DOHH2 (cell line): Measurements from ENCODE around the gene GRK7.

ENCODE experiments used
- H3F3A ChIP-seq: fragments of 200-600 bp; sonication (generic), shearing (Covaris generic); 2 replicates; pipeline ENCODE4 v1.6.0; 2016; ENCODE audit warnings: antibody characterized with exemption, mild to moderate bottlenecking; ENCODE audit not compliant: control insufficient read depth, insufficient read depth
- H3K27ac ChIP-seq: fragments of 200-600 bp; sonication (generic); 2 replicates; pipeline ENCODE4 v1.5.1; 2014; ENCODE audit warnings: low read depth, mild to moderate bottlenecking, low read length, moderate library complexity
- H3K27me3 ChIP-seq: fragments of 200-600 bp; sonication (generic); 2 replicates; pipeline ENCODE4 v1.6.1; 2014; ENCODE audit warnings: mild to moderate bottlenecking, low read length, mixed read lengths; ENCODE audit not compliant: control insufficient read depth
- H3K36me3 ChIP-seq: fragments of 200-600 bp; sonication (generic); 2 replicates; pipeline ENCODE4 v1.6.1; 2014; ENCODE audit warnings: mild to moderate bottlenecking, low read length, moderate library complexity, mixed read lengths; ENCODE audit not compliant: control insufficient read depth
- H3K4me1 ChIP-seq: fragments of 200-600 bp; sonication (generic); 2 replicates; pipeline ENCODE4 v1.6.1; 2014; ENCODE audit warnings: mild to moderate bottlenecking, low read length, mixed read lengths; ENCODE audit not compliant: control insufficient read depth
- H3K4me2 ChIP-seq: fragments of 200-600 bp; sonication (generic); 2 replicates; pipeline ENCODE4 v1.6.0; 2014; ENCODE audit warnings: mild to moderate bottlenecking, low read length, moderate library complexity
- H3K4me3 ChIP-seq: fragments of 200-600 bp; sonication (generic); 2 replicates; pipeline ENCODE4 v1.5.1; 2014; ENCODE audit warnings: mild to moderate bottlenecking, low read length, mixed read lengths
- H3K79me2 ChIP-seq: fragments of 200-600 bp; sonication (generic); 2 replicates; pipeline ENCODE4 v1.6.1; 2014; ENCODE audit warnings: mild to moderate bottlenecking, low read length, mixed read lengths; ENCODE audit not compliant: control insufficient read depth
- H3K9me2 ChIP-seq: fragments of 200-600 bp; sonication (generic); replicated peaks from 2 replicates; pipeline ENCODE4 v1.6.1; 2014; ENCODE audit warnings: mild to moderate bottlenecking, low read length, mixed read lengths; ENCODE audit not compliant: control insufficient read depth
- H3K9me3 ChIP-seq: fragments of 200-600 bp; sonication (generic); 2 replicates; pipeline ENCODE4 v1.6.1; 2014; ENCODE audit warnings: antibody characterized with exemption, low read length, mixed read lengths; ENCODE audit not compliant: control insufficient read depth, insufficient read depth
- H4K20me1 ChIP-seq: fragments of 200-600 bp; sonication (generic); 2 replicates; pipeline ENCODE4 v1.6.0; 2014; ENCODE audit warnings: low read depth, mild to moderate bottlenecking, antibody characterized with exemption, low read length, moderate library complexity; ENCODE audit not compliant: control insufficient read depth, insufficient read depth
- CTCF ChIP-seq: fragments of 200-600 bp; sonication (generic); IDR thresholded peaks from one replicate; pipeline ENCODE4 v1.5.1; 2014; ENCODE audit warnings: antibody characterized with exemption, mild to moderate bottlenecking, low read depth, low read length; ENCODE audit not compliant: poor library complexity, severe bottlenecking
- EZH2phosphoT487 ChIP-seq: fragments of 200-600 bp; sonication (generic); IDR thresholded peaks from 2 replicates; pipeline ENCODE4 v1.6.1; 2017; ENCODE audit warnings: borderline replicate concordance, mild to moderate bottlenecking, antibody characterized with exemption, low read length, moderate library complexity, mixed read lengths

The GRK7 gene

DNA sequence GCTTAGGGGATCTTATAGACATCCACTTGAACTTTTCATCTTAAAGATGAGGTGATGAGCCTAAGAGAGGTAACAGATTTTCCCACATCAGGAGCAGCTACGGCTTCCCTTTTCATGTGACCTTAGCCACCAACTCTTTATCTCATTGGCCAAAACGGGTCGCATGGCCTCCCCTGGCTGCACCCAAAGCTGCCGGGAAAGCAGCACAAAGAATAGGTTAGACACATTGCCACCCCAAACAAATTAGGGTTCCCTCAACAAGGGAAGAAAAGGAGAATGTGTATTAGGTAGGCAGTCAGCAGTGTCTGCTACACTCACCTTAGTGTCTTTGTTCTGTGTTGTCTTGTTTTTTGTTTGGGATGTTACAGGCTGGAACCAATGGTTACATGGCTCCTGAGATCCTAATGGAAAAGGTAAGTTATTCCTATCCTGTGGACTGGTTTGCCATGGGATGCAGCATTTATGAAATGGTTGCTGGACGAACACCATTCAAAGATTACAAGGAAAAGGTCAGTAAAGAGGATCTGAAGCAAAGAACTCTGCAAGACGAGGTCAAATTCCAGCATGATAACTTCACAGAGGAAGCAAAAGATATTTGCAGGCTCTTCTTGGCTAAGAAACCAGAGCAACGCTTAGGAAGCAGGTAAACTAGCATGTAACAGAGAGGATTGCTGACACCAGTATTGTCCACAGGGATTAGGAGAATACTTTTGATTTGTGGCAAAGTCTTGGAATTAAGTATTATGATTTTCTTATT lies 44.2 kb downstream of the GRK7 start:
- TF ChIP-seq CTCF (no peak), EZH2phosphoT487 (no peak)
- no peak overlapping the region for H3K27ac ChIP-seq

DNA sequence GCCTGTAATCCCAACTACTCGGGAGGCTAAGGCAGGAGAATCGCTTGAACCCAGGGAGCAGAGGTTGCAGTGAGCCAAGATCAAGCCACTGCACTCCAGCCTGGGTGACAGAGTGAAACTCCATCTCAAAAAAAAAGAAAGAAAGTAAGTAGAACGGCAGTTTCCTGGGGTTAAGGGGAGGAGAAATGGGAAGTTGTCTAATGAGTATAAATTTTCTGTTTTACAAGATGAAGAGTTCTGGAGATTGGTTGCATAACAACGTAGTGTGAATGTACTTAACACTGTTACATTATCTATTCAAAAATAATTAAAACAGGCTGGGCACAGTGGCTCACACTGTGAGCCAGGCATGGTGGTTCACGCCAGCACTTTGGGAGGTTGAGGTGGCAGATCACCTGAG lies 45.4 kb downstream of the GRK7 start:
- Histone ChIP-seq H3K4me2 (no peak overlapping the region), H3K79me2 (no peaks in the 10 kb centered on the region), H3K4me3 (no peak overlapping the region), H3K9me2 (no peaks in the 10 kb centered on the region), H3F3A (no peaks in the 10 kb centered on the region), H3K27me3 (peaks cover 6% of the 10 kb centered on the region; the same call in 1 of the 2 replicates), H4K20me1 (no peaks in the 10 kb centered on the region), H3K9me3 (no peaks in the 10 kb centered on the region), H3K36me3 (no peaks in the 10 kb centered on the region), H3K27ac (no peak overlapping the region), H3K4me1 (no peaks in the 10 kb centered on the region)
- no peak for TF ChIP-seq CTCF
- no peak for TF ChIP-seq EZH2phosphoT487

More for the DNA sequence above, 44.2 kb downstream of the GRK7 start:
- Histone ChIP-seq H3K4me1 (no peaks in the 10 kb centered on the region), H3K4me3 (no peak overlapping the region), H3F3A (no peaks in the 10 kb centered on the region), H3K9me3 (no peaks in the 10 kb centered on the region), H3K36me3 (no peaks in the 10 kb centered on the region), H3K4me2 (no peak overlapping the region), H3K27me3 (peaks cover 6% of the 10 kb centered on the region; the same call in 1 of the 2 replicates), H3K9me2 (no peaks in the 10 kb centered on the region), H4K20me1 (no peaks in the 10 kb centered on the region), H3K79me2 (no peaks in the 10 kb centered on the region)

DNA sequence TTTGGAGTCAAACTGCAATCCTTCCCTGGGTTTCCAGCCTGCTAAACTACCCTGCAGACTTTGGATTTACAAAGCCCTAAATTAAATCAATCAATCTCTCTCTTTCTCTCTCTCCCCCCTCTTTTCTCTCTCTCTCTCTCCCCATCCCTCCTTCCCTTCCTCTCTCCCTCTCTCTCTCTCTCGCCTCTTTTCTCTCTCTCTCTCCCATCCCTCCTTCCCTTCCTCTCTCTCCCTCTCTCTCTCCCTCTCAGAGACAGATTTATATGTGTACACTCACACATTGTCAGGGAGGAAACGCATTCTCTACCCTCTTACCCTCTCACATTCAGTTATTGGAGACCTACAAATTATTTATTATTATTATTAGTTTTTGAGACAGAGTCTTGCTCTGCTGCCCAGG lies 47.0 kb downstream of the GRK7 start:
- no peaks in the 10 kb centered on the region for H3K79me2 ChIP-seq
- TF ChIP-seq CTCF (no peak), EZH2phosphoT487 (no peak)
- H4K20me1 ChIP-seq: no peaks in the 10 kb centered on the region

More for the DNA sequence above, 47.0 kb downstream of the GRK7 start:
- H3K27ac ChIP-seq: no peak overlapping the region
- H3K36me3 ChIP-seq: no peaks in the 10 kb centered on the region
- H3K4me1 ChIP-seq: no peaks in the 10 kb centered on the region
- H3K9me3 ChIP-seq: no peaks in the 10 kb centered on the region
- H3F3A ChIP-seq: no peaks in the 10 kb centered on the region
- H3K9me2 ChIP-seq: no peaks in the 10 kb centered on the region
- no peak overlapping the region for H3K4me2 ChIP-seq
- peaks cover 6% of the 10 kb centered on the region; the same call in 1 of the 2 replicates for H3K27me3 ChIP-seq
- H3K4me3 ChIP-seq: no peak overlapping the region
